Breast epithelium (tissue), 4 donors: ENCODE measurements around the gene PPP1R1B. TPM values are rescaled to one million over a fixed set of nuclear protein-coding genes. Genes with fewer than 3 reads are reported as not detected.

Experiments used
- DNase-seq, 2 donors: peaks; one replicate each; pipeline ENCODE4 v3.0.0-alpha.2; 2019; ENCODE audit warnings: low spot score in 2 of 2
- H3K27ac ChIP-seq, 2 donors: fragments of 200-600 bp; sonication (generic) in 1 of 2; one replicate each; pipeline ENCODE4 v1.5.1; 2016 to 2019; ENCODE audit warnings: mild to moderate bottlenecking in 1 of 2
- H3K27me3 ChIP-seq, 2 donors: fragments of 200-600 bp; sonication (generic) in 1 of 2; one replicate each; pipeline versions ENCODE4 v1.5.1 to v1.6.0; 2017 to 2019; ENCODE audit warnings: control low read depth in 1 of 2, mild to moderate bottlenecking in 1 of 2
- H3K36me3 ChIP-seq: fragments of 200-600 bp; one replicate; pipeline ENCODE4 v1.5.1; 2019
- H3K4me1 ChIP-seq, 2 donors: fragments of 200-600 bp; sonication (generic); one replicate each; pipeline ENCODE4 v1.5.1; 2016 to 2019; ENCODE audit warnings: control low read depth in 1 of 2
- H3K4me3 ChIP-seq, 3 donors: fragments of 200-600 bp; sonication (generic); 1 replicate in 2 of 3; 2 replicates in 1 of 3; pipeline ENCODE4 v1.5.1; 2016 to 2019; ENCODE audit warnings: mild to moderate bottlenecking in 3 of 3, moderate library complexity in 2 of 3
- H3K9me3 ChIP-seq, 2 donors: fragments of 200-600 bp; sonication (generic) in 1 of 2; one replicate each; pipeline ENCODE4 v1.5.1; 2016 to 2019; ENCODE audit warnings: control low read depth in 1 of 2
- CTCF ChIP-seq, 3 donors: fragments of 450-650 bp; IDR thresholded peaks; one replicate each; pipeline ENCODE4 v1.5.1; 2016 to 2017; ENCODE audit warnings: antibody characterized with exemption in 3 of 3, mild to moderate bottlenecking in 3 of 3, moderate library complexity in 3 of 3
- POLR2A ChIP-seq: fragments of 450-650 bp; IDR thresholded peaks from one replicate; pipeline ENCODE4 v1.6.1; 2016; ENCODE audit warnings: antibody characterized with exemption, mild to moderate bottlenecking, moderate library complexity
- POLR2AphosphoS5 ChIP-seq, 3 donors: sonication (generic); formaldehyde crosslinking; IDR thresholded peaks; one replicate each; pipeline ENCODE4 v1.6.1; 2017; ENCODE audit warnings: antibody characterized with exemption in 3 of 3
- intact Hi-C: fragments of 100-400 bp; cut with DNase I; formaldehyde crosslinking; loops from one replicate; pipeline ENCODE4 v1.15.1; 2023; ENCODE audit warnings: low total_unique reads
- total RNA-seq, 3 donors: library from RNA; depleted of rRNA; stranded (reverse); fragments of >200 nt; gene quantifications; one replicate each; pipeline ENCODE4 v1.1.0, GENCODE V29; 2016

PPP1R1B gene
- total RNA-seq, 3 donors from 2014 or later = 22.6 to 71.3 (median 67.5) TPM

DNA sequence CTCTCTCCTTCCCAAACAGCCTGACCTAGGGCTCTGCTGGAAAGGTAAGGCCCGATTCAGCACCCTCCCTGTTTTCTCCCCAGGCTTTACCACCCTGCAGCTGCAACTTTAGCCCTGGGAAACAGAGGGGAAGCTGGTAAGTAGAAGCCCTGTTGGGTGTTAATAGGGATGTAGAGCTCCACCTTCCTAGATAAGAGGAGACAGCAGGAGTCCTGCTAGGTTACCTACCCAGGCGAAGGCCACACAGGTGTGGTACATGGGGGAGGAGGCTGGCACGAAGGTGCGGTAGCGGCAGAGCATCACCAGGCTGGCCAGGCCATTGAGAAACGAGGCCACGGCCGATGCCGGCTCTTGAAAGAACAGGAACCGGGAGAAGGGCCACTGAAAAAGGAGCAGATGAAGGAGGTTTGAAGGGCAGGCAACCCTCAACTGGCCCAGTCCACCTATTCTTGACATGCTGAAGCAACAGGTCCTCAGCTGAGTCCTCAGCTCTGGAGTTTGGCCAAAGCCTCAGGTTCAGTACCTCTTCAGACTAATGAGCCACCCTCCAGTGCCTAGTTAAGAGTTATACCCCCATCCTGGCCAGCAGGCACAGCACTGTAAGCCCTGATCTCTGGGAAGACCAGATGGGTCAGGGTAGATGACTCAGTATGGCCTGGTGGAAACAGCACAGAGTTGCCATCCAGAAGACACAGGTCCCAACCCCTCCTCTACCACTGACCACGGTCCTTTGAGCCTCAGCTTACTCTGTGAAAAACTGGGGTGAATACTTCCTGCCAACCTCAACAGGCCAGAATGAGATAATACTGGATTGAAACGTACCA, 57.8 kb downstream of the PPP1R1B start:
- no peaks in the 10 kb centered on the region for H3K36me3 ChIP-seq
- intact Hi-C loops = no loop called here

More for the DNA sequence above, 57.8 kb downstream of the PPP1R1B start:
- Histone ChIP-seq H3K27ac (no peak overlapping the region), H3K4me1 (peaks cover 6 to 10% of the 10 kb centered on the region in 2 donors), H3K4me3 (no peak overlapping the region), H3K9me3 (no peaks in the 10 kb centered on the region), H3K27me3 (no peaks in the 10 kb centered on the region)
- TF ChIP-seq POLR2A (no peak), POLR2AphosphoS5 (IDR thresholded peaks at IDR 0.05) (no peak), CTCF (IDR thresholded peaks at IDR 0.05) (no peak)
- DNase-seq = no peak

Other genes starting within 250 kb of the PPP1R1B start
- gene FBXL20, start 225.3 kb upstream of the PPP1R1B start, total RNA-seq = 10 to 100 TPM; 17.0 to 33.1 (median 25.3) TPM
- 10 to 100 TPM; 21.4 to 36.3 (median 33.1) TPM for gene MED1, start 175.7 kb upstream of the PPP1R1B start, total RNA-seq
- 10 to 100 TPM; 38.6 to 58.2 (median 41.3) TPM for gene CDK12, start 165.5 kb upstream of the PPP1R1B start, total RNA-seq
- gene NEUROD2, start 19.0 kb upstream of the PPP1R1B start, total RNA-seq = not detected
- 10 to 100 TPM; 37.0 to 43.9 (median 42.0) TPM for gene STARD3, start 10.2 kb downstream of the PPP1R1B start, total RNA-seq
- under 1 TPM; 0.48 to 0.73 (median 0.66) TPM for gene TCAP, start 38.4 kb downstream of the PPP1R1B start, total RNA-seq
- gene PNMT, start 41.5 kb downstream of the PPP1R1B start, total RNA-seq = 1 to 10 TPM; 1.6 to 9.5 (median 5.1) TPM
- gene PGAP3, start 61.1 kb downstream of the PPP1R1B start, total RNA-seq = 10 to 100 TPM; 11.7 to 23.7 (median 21.6) TPM
- gene ERBB2, start 73.1 kb downstream of the PPP1R1B start, total RNA-seq = 100 to 1,000 TPM in 1 of 3 donors, 10 to 100 TPM in 2; 13.1 to 118 (median 59.0) TPM
- 10 to 100 TPM; 50.7 to 68.2 (median 61.6) TPM for gene MIEN1, start 103.6 kb downstream of the PPP1R1B start, total RNA-seq
- gene GRB7, start 111.0 kb downstream of the PPP1R1B start, total RNA-seq = 10 to 100 TPM in 2 of 3 donors, not detected in 1; 27.9 to 69.2 TPM
- 1 to 10 TPM; 1.8 to 4.8 (median 2.3) TPM for gene IKZF3, start 237.4 kb downstream of the PPP1R1B start, total RNA-seq
- gene ZPBP2, start 241.2 kb downstream of the PPP1R1B start, total RNA-seq = not detected